ENCODE results near the gene ZNF385A.

DNA sequence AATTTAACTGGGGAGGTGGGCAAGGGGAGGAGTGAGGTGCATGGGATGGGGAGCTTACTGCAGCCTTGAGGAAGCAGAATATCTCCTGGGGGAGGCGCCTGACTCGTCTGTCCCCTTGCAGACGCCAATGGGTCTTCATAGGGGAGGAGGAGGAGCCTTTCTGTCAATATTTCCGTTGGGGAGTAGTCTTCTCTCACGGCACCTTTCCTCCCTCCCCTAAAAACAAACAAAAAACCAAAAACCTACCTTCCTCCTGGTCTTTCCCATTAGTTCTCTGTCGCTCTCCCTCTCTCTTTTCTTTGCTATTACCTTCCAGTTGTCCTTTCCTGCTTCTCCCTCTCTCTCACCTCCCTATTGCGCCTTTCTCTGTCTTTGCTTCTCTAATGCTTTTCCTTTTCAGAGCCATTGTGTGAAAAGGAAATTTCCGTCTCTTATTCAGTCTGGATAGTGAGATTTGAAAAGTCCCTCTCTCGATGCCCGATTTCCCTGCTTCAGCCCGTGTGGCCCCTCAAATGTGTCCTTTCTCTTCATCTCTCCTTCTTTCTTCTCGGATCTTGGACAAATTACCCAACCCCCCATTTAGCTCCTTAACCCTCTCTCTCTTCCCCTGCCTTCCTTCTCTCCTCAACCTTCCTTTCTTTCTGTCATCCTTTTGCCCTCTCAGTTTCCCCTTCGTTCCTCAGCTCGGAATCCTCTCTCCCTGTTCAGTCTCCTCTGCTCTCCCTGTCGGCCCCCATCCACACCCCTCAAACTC, 26.2 kb downstream of the ZNF385A start:
- TF ChIP-seq, protein P1, sequence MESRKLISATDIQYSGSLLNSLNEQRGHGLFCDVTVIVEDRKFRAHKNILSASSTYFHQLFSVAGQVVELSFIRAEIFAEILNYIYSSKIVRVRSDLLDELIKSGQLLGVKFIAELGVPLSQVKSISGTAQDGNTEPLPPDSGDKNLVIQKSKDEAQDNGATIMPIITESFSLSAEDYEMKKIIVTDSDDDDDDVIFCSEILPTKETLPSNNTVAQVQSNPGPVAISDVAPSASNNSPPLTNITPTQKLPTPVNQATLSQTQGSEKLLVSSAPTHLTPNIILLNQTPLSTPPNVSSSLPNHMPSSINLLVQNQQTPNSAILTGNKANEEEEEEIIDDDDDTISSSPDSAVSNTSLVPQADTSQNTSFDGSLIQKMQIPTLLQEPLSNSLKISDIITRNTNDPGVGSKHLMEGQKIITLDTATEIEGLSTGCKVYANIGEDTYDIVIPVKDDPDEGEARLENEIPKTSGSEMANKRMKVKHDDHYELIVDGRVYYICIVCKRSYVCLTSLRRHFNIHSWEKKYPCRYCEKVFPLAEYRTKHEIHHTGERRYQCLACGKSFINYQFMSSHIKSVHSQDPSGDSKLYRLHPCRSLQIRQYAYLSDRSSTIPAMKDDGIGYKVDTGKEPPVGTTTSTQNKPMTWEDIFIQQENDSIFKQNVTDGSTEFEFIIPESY (IDR thresholded peaks at IDR 0.05): no peak
- TF ChIP-seq YY1 (IDR thresholded peaks at IDR 0.05): no peak
- TF ChIP-seq, protein P2, sequence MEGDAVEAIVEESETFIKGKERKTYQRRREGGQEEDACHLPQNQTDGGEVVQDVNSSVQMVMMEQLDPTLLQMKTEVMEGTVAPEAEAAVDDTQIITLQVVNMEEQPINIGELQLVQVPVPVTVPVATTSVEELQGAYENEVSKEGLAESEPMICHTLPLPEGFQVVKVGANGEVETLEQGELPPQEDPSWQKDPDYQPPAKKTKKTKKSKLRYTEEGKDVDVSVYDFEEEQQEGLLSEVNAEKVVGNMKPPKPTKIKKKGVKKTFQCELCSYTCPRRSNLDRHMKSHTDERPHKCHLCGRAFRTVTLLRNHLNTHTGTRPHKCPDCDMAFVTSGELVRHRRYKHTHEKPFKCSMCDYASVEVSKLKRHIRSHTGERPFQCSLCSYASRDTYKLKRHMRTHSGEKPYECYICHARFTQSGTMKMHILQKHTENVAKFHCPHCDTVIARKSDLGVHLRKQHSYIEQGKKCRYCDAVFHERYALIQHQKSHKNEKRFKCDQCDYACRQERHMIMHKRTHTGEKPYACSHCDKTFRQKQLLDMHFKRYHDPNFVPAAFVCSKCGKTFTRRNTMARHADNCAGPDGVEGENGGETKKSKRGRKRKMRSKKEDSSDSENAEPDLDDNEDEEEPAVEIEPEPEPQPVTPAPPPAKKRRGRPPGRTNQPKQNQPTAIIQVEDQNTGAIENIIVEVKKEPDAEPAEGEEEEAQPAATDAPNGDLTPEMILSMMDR (IDR thresholded peaks at IDR 0.05; ENCODE audit: low read depth, low read length, missing input control): no peak
- TF ChIP-seq RAD21 (IDR thresholded peaks at IDR 0.05): no peak
- no peak for TF ChIP-seq JUND (IDR thresholded peaks at IDR 0.05)
